K562 (cell line): ENCODE results near the gene PLPPR2. TPM values are rescaled to one million over a fixed set of nuclear protein-coding genes. Genes with fewer than 3 reads are reported as not detected.

ENCODE experiments used
- CEBPG ChIP-seq, 3 experiments: fragments of 200-800 bp in 1 of 3; sonication (Bioruptor generic) in 1 of 3; sonication (generic) in 1 of 3; formaldehyde crosslinking in 1 of 3; IDR thresholded peaks in 2 of 3; conservative IDR thresholded peaks in 1 of 3; 2 replicates each; pipeline versions ENCODE4 v1.6.1 to v1.8.0; 2016 to 2022; ENCODE audit warnings: missing compliant biosample characterization in 2 of 3, missing genetic modification characterization in 2 of 3, mild to moderate bottlenecking in 1 of 3, missing genetic modification reagents in 1 of 3
- ELF1 ChIP-seq: fragments of 200-800 bp; sonication (Bioruptor generic); IDR thresholded peaks from 2 replicates; pipeline ENCODE4 v1.6.1; 2016; ENCODE audit warnings: missing genetic modification characterization, missing compliant biosample characterization
- ERF ChIP-seq: fragments of 450-650 bp; formaldehyde crosslinking; IDR thresholded peaks from 2 replicates; pipeline ENCODE4 v1.4.0; 2020; ENCODE audit warnings: mild to moderate bottlenecking, mixed read lengths
- ESRRA ChIP-seq: fragments of 450-650 bp; IDR thresholded peaks from 2 replicates; pipeline ENCODE4 v1.6.1; 2014; ENCODE audit warnings: low read depth, mild to moderate bottlenecking, moderate library complexity, borderline replicate concordance
- FOXA3 ChIP-seq, 2 experiments: fragments of 450-650 bp in 1 of 2; sonication (generic) in 1 of 2; formaldehyde crosslinking; IDR thresholded peaks in 1 of 2; conservative IDR thresholded peaks in 1 of 2; 2 replicates each; pipeline versions ENCODE4 v1.4.0 to v1.8.0; 2020 to 2022; ENCODE audit warnings: mild to moderate bottlenecking in 2 of 2, missing genetic modification reagents in 1 of 2
- GTF2F1 ChIP-seq: IDR thresholded peaks from 2 replicates; pipeline ENCODE4 v1.6.1; 2011; ENCODE audit warnings: low read depth, low read length, improper control_type of control experiment
- HNRNPLL ChIP-seq: fragments of 200-400 bp; formaldehyde crosslinking; IDR thresholded peaks from 2 replicates; pipeline ENCODE4 v1.6.1; 2017; ENCODE audit warnings: low read length, low read depth, mild to moderate bottlenecking; ENCODE audit not compliant: poor library complexity, severe bottlenecking
- IRF2 ChIP-seq: sonication (generic); formaldehyde crosslinking; IDR thresholded peaks from 2 replicates; pipeline ENCODE4 v1.8.1; 2022; ENCODE audit warnings: mild to moderate bottlenecking, missing genetic modification reagents
- NRF1 ChIP-seq, 2 experiments: fragments of 450-650 bp; IDR thresholded peaks in 1 of 2; conservative IDR thresholded peaks in 1 of 2; 2 replicates each; pipeline ENCODE4 v1.6.1; 2014; ENCODE audit warnings: mild to moderate bottlenecking in 2 of 2
- PHF20 ChIP-seq: fragments of 450-650 bp; IDR thresholded peaks from 2 replicates; pipeline ENCODE4 v1.6.1; 2018; ENCODE audit not compliant: partially characterized antibody
- POLR2G ChIP-seq: fragments of 200-400 bp; formaldehyde crosslinking; IDR thresholded peaks from 2 replicates; pipeline ENCODE4 v1.6.1; 2017; ENCODE audit warnings: low read depth, mild to moderate bottlenecking, antibody characterized with exemption, low read length, moderate library complexity
- POLR2H ChIP-seq: IDR thresholded peaks from 2 replicates; pipeline ENCODE4 v1.6.1; 2016; ENCODE audit warnings: missing genetic modification characterization, low read depth, mild to moderate bottlenecking, control low read depth, missing compliant biosample characterization, moderate library complexity
- RBFOX2 ChIP-seq: fragments of 200-400 bp; formaldehyde crosslinking; IDR thresholded peaks from 2 replicates; pipeline ENCODE4 v1.6.1; 2017; ENCODE audit warnings: low read depth, mild to moderate bottlenecking, low read length, moderate library complexity
- SP2 ChIP-seq: IDR thresholded peaks from 2 replicates; pipeline ENCODE4 v1.6.1; 2011; ENCODE audit warnings: mild to moderate bottlenecking, low read depth, low read length, moderate library complexity; ENCODE audit not compliant: poor library complexity, severe bottlenecking; ENCODE audit errors: extremely low read depth
- SREBF2 ChIP-seq: sonication (generic); formaldehyde crosslinking; IDR thresholded peaks from 2 replicates; pipeline ENCODE4 v1.4.0; 2020; ENCODE audit warnings: mild to moderate bottlenecking, missing genetic modification reagents
- ZBTB17 ChIP-seq: fragments of 450-650 bp; formaldehyde crosslinking; IDR thresholded peaks from 2 replicates; pipeline ENCODE4 v1.4.0; 2020; ENCODE audit warnings: mild to moderate bottlenecking
- ZNF75A ChIP-seq: fragments of 450-650 bp; formaldehyde crosslinking; IDR thresholded peaks from 2 replicates; pipeline ENCODE4 v1.4.0; 2020; ENCODE audit warnings: mild to moderate bottlenecking
- polyA plus RNA-seq, 8 experiments: library from polyadenylated mRNA; depleted of rRNA in 4 of 8; stranded (reverse) in 5 of 8; unstranded in 3 of 8; fragments of >200 nt; fragmentation: Nextera tagmentation in 2 of 8; fragmentation: Illumina TruSeq in 1 of 8; extraction: Ambion mirVana in 2 of 8; extraction: Trizol in 1 of 8; gene quantifications; 2 replicates each; pipeline versions ENCODE4 v1.2.1 to v1.2.3, GENCODE V29; 2011 to 2014; ENCODE audit warnings: inconsistent platforms in 1 of 8, missing spikeins in 1 of 8
- total RNA-seq, 7 experiments: library from RNA; depleted of rRNA in 6 of 7; stranded (reverse); fragments of >200 nt in 6 of 7; fragmentation: Illumina TruSeq in 2 of 7; extraction: Trizol in 2 of 7; gene quantifications; 2 replicates each; pipeline versions ENCODE4 v1.2.1 to v1.2.3, GENCODE V29; 2011 to 2021; ENCODE audit warnings: low replicate concordance in 1 of 7
- TF ChIP-seq, protein P1 (sequence below): IDR thresholded peaks from 2 replicates; pipeline ENCODE4 v1.6.1; 2012; ENCODE audit warnings: low read depth, low read length, improper control_type of control experiment, borderline replicate concordance
- TF ChIP-seq, protein P2 (sequence below): fragments of 450-650 bp; formaldehyde crosslinking; IDR thresholded peaks from 2 replicates; pipeline ENCODE4 v1.4.0; 2020; ENCODE audit warnings: mild to moderate bottlenecking, moderate library complexity
- TF ChIP-seq, protein P3 (sequence below): fragments of 450-650 bp; IDR thresholded peaks from 2 replicates; pipeline ENCODE4 v1.6.1; 2016; ENCODE audit warnings: low read depth, mild to moderate bottlenecking, moderate library complexity

The PLPPR2 gene
- total and polyA plus RNA-seq, 9 of the 15 experiments (the other 6 are each of a cell fraction or from before 2014, with no cell fraction given), result 0.49 to 15.9 (median 3.4) TPM

DNA sequence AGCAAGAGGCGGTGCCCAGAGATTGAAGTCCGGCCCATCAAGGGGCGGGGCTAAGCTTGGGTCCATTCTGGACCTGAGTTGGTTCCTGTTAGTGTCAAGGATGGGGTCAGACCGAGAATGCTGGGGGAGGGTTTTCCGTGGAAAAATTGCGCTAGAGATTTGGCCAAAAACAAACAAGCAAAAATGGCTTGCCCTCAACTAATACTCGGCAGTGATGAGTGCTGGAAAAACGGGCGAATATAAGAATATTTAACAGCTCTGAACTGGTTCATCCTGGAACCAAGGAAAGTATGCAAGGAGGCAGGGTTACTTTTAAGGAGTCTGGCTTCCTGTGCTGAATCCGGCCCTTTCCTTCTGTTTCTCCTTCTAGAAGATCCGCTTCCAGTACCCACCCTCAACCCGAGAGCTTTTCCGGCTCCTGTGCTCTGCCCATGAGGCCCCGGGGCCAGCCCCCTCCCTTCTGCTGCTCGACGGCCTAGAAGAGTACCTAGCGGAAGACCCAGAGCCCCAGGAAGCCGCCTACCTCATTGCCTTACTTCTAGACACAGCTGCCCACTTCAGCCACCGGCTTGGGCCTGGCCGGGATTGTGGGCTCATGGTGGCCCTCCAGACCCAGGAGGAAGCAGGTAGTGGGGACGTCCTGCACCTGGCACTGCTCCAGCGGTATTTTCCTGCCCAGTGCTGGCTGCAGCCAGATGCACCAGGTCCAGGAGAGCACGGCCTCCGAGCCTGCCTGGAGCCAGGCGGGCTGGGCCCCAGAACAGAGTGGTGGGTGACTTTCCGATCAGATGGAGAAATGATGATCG is 20.1 kb downstream of the PLPPR2 start (continued):
- TF ChIP-seq PHF20, result peak; percentile 17
- TF ChIP-seq ZNF75A (CRISPR knock-in tag), result peak; percentile 35; the same call in 1 of the 2 replicates
- peak; percentile 12; the same call in 1 of the 2 replicates for TF ChIP-seq ERF (CRISPR knock-in tag)
- TF ChIP-seq SP2, result no peak
- TF ChIP-seq, protein P1, sequence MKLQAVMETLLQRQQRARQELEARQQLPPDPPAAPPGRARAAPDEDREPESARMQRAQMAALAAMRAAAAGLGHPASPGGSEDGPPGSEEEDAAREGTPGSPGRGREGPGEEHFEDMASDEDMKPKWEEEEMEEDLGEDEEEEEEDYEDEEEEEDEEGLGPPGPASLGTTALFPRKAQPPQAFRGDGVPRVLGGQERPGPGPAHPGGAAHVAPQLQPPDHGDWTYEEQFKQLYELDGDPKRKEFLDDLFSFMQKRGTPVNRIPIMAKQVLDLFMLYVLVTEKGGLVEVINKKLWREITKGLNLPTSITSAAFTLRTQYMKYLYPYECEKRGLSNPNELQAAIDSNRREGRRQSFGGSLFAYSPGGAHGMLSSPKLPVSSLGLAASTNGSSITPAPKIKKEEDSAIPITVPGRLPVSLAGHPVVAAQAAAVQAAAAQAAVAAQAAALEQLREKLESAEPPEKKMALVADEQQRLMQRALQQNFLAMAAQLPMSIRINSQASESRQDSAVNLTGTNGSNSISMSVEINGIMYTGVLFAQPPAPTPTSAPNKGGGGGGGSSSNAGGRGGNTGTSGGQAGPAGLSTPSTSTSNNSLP, result 0 out of 2 replicates have a peak, but pooled peaks have one; percentile 5
- no peak for TF ChIP-seq ESRRA
- no peak for TF ChIP-seq CEBPG (CRISPR knock-in tag; IDR thresholded peaks at IDR 0.05)
- TF ChIP-seq CEBPG (tag; conservative IDR thresholded peaks at IDR 0.05 in 1 of 2, IDR thresholded peaks at IDR 0.05 in 1 of 2), result 0 out of 4 replicates have a peak, but pooled peaks of 1 of the 2 experiments have one; percentile 13
- no peak for TF ChIP-seq SREBF2 (CRISPR knock-in tag)
- peak; percentile 25; the same call in 1 of the 2 replicates for TF ChIP-seq RBFOX2
- TF ChIP-seq, protein P2, sequence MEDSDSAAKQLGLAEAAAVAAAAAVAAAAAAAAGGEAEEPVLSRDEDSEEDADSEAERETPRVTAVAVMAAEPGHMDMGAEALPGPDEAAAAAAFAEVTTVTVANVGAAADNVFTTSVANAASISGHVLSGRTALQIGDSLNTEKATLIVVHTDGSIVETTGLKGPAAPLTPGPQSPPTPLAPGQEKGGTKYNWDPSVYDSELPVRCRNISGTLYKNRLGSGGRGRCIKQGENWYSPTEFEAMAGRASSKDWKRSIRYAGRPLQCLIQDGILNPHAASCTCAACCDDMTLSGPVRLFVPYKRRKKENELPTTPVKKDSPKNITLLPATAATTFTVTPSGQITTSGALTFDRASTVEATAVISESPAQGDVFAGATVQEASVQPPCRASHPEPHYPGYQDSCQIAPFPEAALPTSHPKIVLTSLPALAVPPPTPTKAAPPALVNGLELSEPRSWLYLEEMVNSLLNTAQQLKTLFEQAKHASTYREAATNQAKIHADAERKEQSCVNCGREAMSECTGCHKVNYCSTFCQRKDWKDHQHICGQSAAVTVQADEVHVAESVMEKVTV, result 0 out of 2 replicates have a peak, but pooled peaks have one; percentile 8
- TF ChIP-seq ELF1 (tag), result peak; percentile 23; the same call in 1 of the 2 replicates
- TF ChIP-seq POLR2H (tag), result peak; percentile 89
- TF ChIP-seq HNRNPLL, result no peak
- TF ChIP-seq ZBTB17, result 0 out of 2 replicates have a peak, but pooled peaks have one; percentile 52
- no peak for TF ChIP-seq GTF2F1
- TF ChIP-seq POLR2G, result peak; percentile 66
- peak; percentile 4 to 65 for TF ChIP-seq NRF1 (conservative IDR thresholded peaks at IDR 0.05 in 1 of 2, IDR thresholded peaks at IDR 0.05 in 1 of 2)
- peak in 1 of 2 experiments; percentile 42; a peak in 1 of 4 replicates for TF ChIP-seq FOXA3 (CRISPR knock-in tag; conservative IDR thresholded peaks at IDR 0.05 in 1 of 2, IDR thresholded peaks at IDR 0.05 in 1 of 2)
- TF ChIP-seq IRF2, result no peak
- TF ChIP-seq, protein P3, sequence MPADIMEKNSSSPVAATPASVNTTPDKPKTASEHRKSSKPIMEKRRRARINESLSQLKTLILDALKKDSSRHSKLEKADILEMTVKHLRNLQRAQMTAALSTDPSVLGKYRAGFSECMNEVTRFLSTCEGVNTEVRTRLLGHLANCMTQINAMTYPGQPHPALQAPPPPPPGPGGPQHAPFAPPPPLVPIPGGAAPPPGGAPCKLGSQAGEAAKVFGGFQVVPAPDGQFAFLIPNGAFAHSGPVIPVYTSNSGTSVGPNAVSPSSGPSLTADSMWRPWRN, result peak; percentile 22; the same call in 1 of the 2 replicates
